A549 treated with ZK216348 at 1 μM for 4 hours (cell line): Measurements from ENCODE around the gene CLIP3. TPM values are rescaled to one million over a fixed set of nuclear protein-coding genes. Genes with fewer than 3 reads are reported as not detected.

Source experiments
- total RNA-seq: library from RNA; stranded (reverse); fragments of 200-300 nt; extraction: Qiagen RNA extraction; gene quantifications from 5 replicates; pipeline ENCODE4 v1.2.3, GENCODE V29; 2022; ENCODE audit warnings: low read depth

CLIP3 gene
- 0.53 to 0.99 TPM (median 0.90 TPM) in 5 replicates for total RNA-seq

GRCh38 chr19:36032251-36033104, at the start of gene CLIP3:
Gene CLIP3, minus strand, starts transcription at chr19:36032873. Its CDS starts 516 bp downstream, at chr19:36032357.

DNA sequence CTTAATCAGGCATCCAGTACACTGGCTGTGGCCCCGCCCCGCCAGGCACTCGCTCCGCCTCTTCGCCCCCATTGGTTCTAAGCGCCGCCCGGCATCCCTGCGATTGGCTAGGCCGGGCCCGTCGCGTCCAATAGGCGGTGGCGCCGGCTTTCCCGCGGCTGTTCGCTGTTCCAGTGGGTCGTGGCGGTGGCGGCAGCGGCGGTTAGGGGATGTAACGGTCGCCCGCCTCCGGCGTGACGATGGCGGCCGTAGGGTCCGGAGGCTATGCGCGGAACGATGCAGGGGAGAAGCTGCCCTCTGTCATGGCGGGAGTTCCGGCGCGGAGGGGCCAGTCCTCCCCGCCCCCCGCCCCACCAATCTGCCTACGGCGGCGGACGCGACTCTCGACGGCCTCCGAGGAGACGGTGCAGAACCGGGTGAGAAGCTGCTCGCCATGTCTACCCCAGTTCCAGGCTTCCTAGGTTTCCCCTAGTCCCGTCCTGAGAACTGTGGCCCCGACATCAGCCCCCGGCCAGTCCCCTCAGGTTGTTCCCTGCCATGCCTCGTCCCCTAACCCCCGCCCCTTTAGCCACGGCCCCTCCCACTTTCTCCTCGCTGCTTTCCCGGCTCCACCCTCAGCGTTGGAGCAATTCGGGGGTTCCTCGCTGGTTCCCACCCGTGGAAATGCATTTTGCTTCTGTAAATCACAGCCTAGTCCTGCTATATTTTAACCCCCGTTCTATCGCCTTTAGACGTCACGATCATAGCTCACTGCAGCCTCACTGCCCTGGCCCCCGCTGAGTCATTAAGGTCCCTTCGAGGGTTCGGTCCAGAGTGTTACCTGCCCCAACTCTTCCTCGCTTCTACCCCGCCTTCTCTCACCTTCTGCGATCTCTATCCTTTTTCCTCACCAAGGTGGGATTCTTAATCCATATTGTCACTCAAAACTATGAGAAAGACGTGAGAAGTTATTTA, 22.3 kb upstream of the CLIP3 start, which contains the start of gene WDR62:
Gene WDR62 (plus strand): TSS at position 165 of the 954 bp plus-strand sequence. CDS start 75 bp downstream, at position 240.

GRCh38 chr19:36054119-36054732, 21.6 kb upstream of the CLIP3 start, which contains the start of gene THAP8:
Gene THAP8, minus strand, starts transcription at chr19:36054285. Its CDS starts 68 bp downstream, at chr19:36054217.

GRCh38 chr19:36014012-36014924, 18.4 kb downstream of the CLIP3 start, which contains the start of gene ALKBH6:
Gene ALKBH6, minus strand, starts transcription at chr19:36014213. Its CDS starts 816 bp downstream, at chr19:36013397.

DNA sequence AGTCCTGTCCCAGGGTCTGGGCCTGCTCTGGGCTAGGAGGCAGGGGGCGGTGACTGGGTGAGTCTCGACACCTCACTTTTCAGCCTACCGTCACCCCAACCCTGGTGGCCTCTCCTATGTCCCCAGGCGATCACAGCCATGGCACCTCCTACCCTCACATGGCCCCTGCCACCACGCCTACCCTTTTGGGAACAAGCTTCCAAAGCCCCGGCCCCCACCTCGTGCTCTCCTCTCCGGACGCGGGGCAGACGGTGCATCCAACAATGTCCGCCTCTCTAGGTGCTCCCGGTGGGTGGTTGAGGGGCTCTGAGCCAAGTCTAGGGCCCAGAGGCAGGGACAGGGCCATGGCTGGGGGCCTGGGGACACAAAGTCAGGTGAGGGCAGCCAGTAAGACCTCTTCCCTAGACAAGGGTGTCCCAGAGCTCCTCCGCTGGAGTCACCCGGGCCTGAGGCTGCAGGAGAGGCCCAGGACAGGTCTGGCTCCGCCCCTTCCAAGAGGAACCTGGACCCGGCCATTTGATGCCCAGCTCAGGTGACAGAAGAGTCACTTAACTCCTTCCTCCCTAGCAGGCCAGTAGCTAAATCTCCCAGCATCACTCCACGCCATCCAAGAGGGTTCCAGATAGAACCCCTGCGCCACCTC, 24.2 kb downstream of the CLIP3 start, which contains the start of gene SYNE4:
Gene SYNE4 (minus strand): TSS at position 478 of the 643 bp plus-strand sequence. CDS start 132 bp downstream, at position 346.

GRCh38 chr19:35995048-35995993, 37.4 kb downstream of the CLIP3 start, which contains the start of gene SDHAF1:
Gene SDHAF1, plus strand, starts transcription at chr19:35995188. Its CDS starts 87 bp downstream, at chr19:35995275.

Other genes starting within 250 kb of the CLIP3 start
- gene PRODH2, start 220.0 kb downstream of the CLIP3 start, total RNA-seq: 0.13 to 0.52 TPM (median 0.38 TPM) in 5 replicates
- 0.24 to 0.84 TPM (median 0.44 TPM) in 5 replicates for gene NPHS1, start 180.4 kb downstream of the CLIP3 start, total RNA-seq
- gene KIRREL2, start 176.0 kb downstream of the CLIP3 start, total RNA-seq: 0.24 to 0.70 TPM (median 0.52 TPM) in 5 replicates
- gene APLP1, start 164.3 kb downstream of the CLIP3 start, total RNA-seq: 72.6 to 97.1 TPM (median 93.4 TPM) in 5 replicates
- gene NFKBID, start 132.3 kb downstream of the CLIP3 start, total RNA-seq: 4.2 to 8.9 TPM (median 7.8 TPM) in 5 replicates
- gene HCST, start 130.3 kb downstream of the CLIP3 start, total RNA-seq: 0.55 to 0.89 TPM (median 0.63 TPM) in 3 of 5 replicates, not detected in the others
- not detected in 5 replicates for gene TYROBP, start 124.6 kb downstream of the CLIP3 start, total RNA-seq
- gene LRFN3, start 96.5 kb downstream of the CLIP3 start, total RNA-seq: 9.8 to 25.6 TPM (median 24.1 TPM) in 5 replicates
- gene SDHAF1, start 37.7 kb downstream of the CLIP3 start, total RNA-seq: 24.6 to 55.5 TPM (median 50.4 TPM) in 5 replicates
- 0.07 to 0.33 TPM (median 0.23 TPM) in 4 of 5 replicates, not detected in the other for gene SYNE4, start 24.1 kb downstream of the CLIP3 start, total RNA-seq
- gene ALKBH6, start 18.7 kb downstream of the CLIP3 start, total RNA-seq: 22.9 to 29.8 TPM (median 26.6 TPM) in 5 replicates
- gene THAP8, start 21.4 kb upstream of the CLIP3 start, total RNA-seq: 3.4 to 8.1 TPM (median 7.1 TPM) in 5 replicates
- 15.0 to 30.0 TPM (median 28.9 TPM) in 5 replicates for gene WDR62, start 22.0 kb upstream of the CLIP3 start, total RNA-seq
- gene OVOL3, start 78.3 kb upstream of the CLIP3 start, total RNA-seq: 0.23 TPM in 1 of 5 replicates, not detected in the others
- 220 to 305 TPM (median 245 TPM) in 5 replicates for gene POLR2I, start 82.0 kb upstream of the CLIP3 start, total RNA-seq
- 403 to 570 TPM (median 545 TPM) in 5 replicates for gene TBCB, start 82.6 kb upstream of the CLIP3 start, total RNA-seq
- gene CAPNS1, start 107.2 kb upstream of the CLIP3 start, total RNA-seq: 1,507 to 2,208 TPM (median 2,155 TPM) in 5 replicates
- not detected in 5 replicates for gene COX7A1, start 119.6 kb upstream of the CLIP3 start, total RNA-seq
- gene ZNF565, start 181.8 kb upstream of the CLIP3 start, total RNA-seq: 3.7 to 5.4 TPM (median 4.2 TPM) in 5 replicates
- gene ZNF146, start 182.2 kb upstream of the CLIP3 start, total RNA-seq: 109 to 188 TPM (median 120 TPM) in 5 replicates